Astrocyte of the cerebellum (primary cell): ENCODE measurements around the gene TRAPPC6A.

Source experiments
- DNase-seq: peaks from one replicate; pipeline ENCODE4 v3.0.0-alpha.2; 2011; ENCODE audit warnings: low read depth
- H3K4me3 ChIP-seq: 2 replicates; pipeline ENCODE4 v1.5.1; 2011; ENCODE audit warnings: mild to moderate bottlenecking, low read depth, low read length, moderate library complexity
- CTCF ChIP-seq: IDR thresholded peaks from 2 replicates; pipeline ENCODE4 v1.5.1; 2012; ENCODE audit warnings: low read length, low read depth, moderate library complexity, mild to moderate bottlenecking; ENCODE audit errors: missing control alignments
- in situ Hi-C: cut with HindIII; loops from 2 replicates; pipeline ENCODE4 v1.10.0; 2017; ENCODE audit warnings: low sequenced_read_pairs

Gene TRAPPC6A

GRCh38 chr19:45140533-45140932, 37.5 kb downstream of the TRAPPC6A start:
- H3K4me3 ChIP-seq, result no peak overlapping the region
- TF ChIP-seq CTCF, result no peak
- in situ Hi-C loops, result no loop called here
- DNase-seq, result no peak

GRCh38 chr19:45140144-45140503, 37.9 kb downstream of the TRAPPC6A start:
- no peak overlapping the region for H3K4me3 ChIP-seq
- no peak for TF ChIP-seq CTCF
- DNase-seq, result no peak
- in situ Hi-C loops, result no loop called here

GRCh38 chr19:45139286-45140143, 38.5 kb downstream of the TRAPPC6A start:
- in situ Hi-C loops, result no loop called here
- no peak for TF ChIP-seq CTCF
- no peak for DNase-seq
- no peak overlapping the region for H3K4me3 ChIP-seq

GRCh38 chr19:45138303-45138751, 39.7 kb downstream of the TRAPPC6A start:
- in situ Hi-C loops, result no loop called here
- no peak for TF ChIP-seq CTCF
- H3K4me3 ChIP-seq, result no peak overlapping the region
- DNase-seq, result no peak

GRCh38 chr19:45137179-45137761, 40.8 kb downstream of the TRAPPC6A start:
- TF ChIP-seq CTCF, result no peak
- no peak overlapping the region for H3K4me3 ChIP-seq
- in situ Hi-C loops, result no loop called here
- peak; percentile 35 for DNase-seq

GRCh38 chr19:45136507-45137178, 41.4 kb downstream of the TRAPPC6A start:
- no peak for DNase-seq
- no peak overlapping the region for H3K4me3 ChIP-seq
- no peak for TF ChIP-seq CTCF
- in situ Hi-C loops, result no loop called here
